Neural crest cell (in vitro differentiated cells): ENCODE results near the gene PDE10A. TPM values are rescaled to one million over a fixed set of nuclear protein-coding genes. Genes with fewer than 3 reads are reported as not detected.

Source experiments
- DNase-seq: peaks from one replicate; pipeline ENCODE4 v3.0.0; 2021; ENCODE audit warnings: low read depth, mixed read lengths, low spot score
- H3K27ac Mint-ChIP-seq: one replicate; pipeline ENCODE4 v1.8.0; 2021; ENCODE audit warnings: mild to moderate bottlenecking, mixed read lengths; ENCODE audit not compliant: unreplicated experiment
- H3K27me3 Mint-ChIP-seq: 2 replicates; pipeline ENCODE4 v1.8.0; 2021; ENCODE audit warnings: low read depth, mild to moderate bottlenecking, mixed read lengths
- H3K36me3 Mint-ChIP-seq: 2 replicates; pipeline ENCODE4 v1.8.0; 2021; ENCODE audit warnings: low read depth, mild to moderate bottlenecking, mixed read lengths
- H3K4me1 Mint-ChIP-seq: 2 replicates; pipeline ENCODE4 v1.8.0; 2021; ENCODE audit warnings: mixed read lengths
- H3K4me3 Mint-ChIP-seq: one replicate; pipeline ENCODE4 v1.8.0; 2021; ENCODE audit warnings: mild to moderate bottlenecking, mixed read lengths
- H3K9me3 Mint-ChIP-seq: 2 replicates; pipeline ENCODE4 v1.8.0; 2021; ENCODE audit warnings: mixed read lengths
- CTCF ChIP-seq: fragments of 200-600 bp; sonication (generic); conservative IDR thresholded peaks from 2 replicates; pipeline ENCODE4 v1.5.0; 2021; ENCODE audit warnings: antibody characterized with exemption, mild to moderate bottlenecking
- total RNA-seq: library from RNA; stranded (reverse); gene quantifications from 2 replicates; pipeline ENCODE4 v1.2.1, GENCODE V29; 2021

Gene PDE10A
- total RNA-seq, 1 donor from 2014 or later, result 26.2 TPM

GRCh38 chr6:165653196-165653595, 9.8 kb downstream of the PDE10A start:
- H3K4me1 Mint-ChIP-seq, result peaks cover 26% of the 10 kb centered on the region
- no peak for TF ChIP-seq CTCF
- H3K27me3 Mint-ChIP-seq, result no peaks in the 10 kb centered on the region
- no peak for DNase-seq
- H3K9me3 Mint-ChIP-seq, result no peaks in the 10 kb centered on the region
- H3K36me3 Mint-ChIP-seq, result no peaks in the 10 kb centered on the region
- no peak overlapping the region for H3K4me3 Mint-ChIP-seq
- H3K27ac Mint-ChIP-seq, result no peak overlapping the region

- no peaks in the 10 kb centered on the region for H3K36me3 Mint-ChIP-seq
- no peaks in the 10 kb centered on the region for H3K9me3 Mint-ChIP-seq
- DNase-seq, result no peak
Observed at GRCh38 chr6:165652766-165653165, 10.3 kb downstream of the PDE10A start.

GRCh38 chr6:165649166-165650137, 13.6 kb downstream of the PDE10A start:
- Mint-ChIP-seq H3K9me3 (no peaks in the 10 kb centered on the region), H3K4me1 (peaks cover 29% of the 10 kb centered on the region), H3K4me3 (no peak overlapping the region), H3K36me3 (no peaks in the 10 kb centered on the region), H3K27ac (no peak overlapping the region), H3K27me3 (no peaks in the 10 kb centered on the region)
- no peak for DNase-seq
- TF ChIP-seq CTCF, result no peak

More at GRCh38 chr6:165652766-165653165, 10.3 kb downstream of the PDE10A start:
- Mint-ChIP-seq H3K27me3 (no peaks in the 10 kb centered on the region), H3K4me3 (no peak overlapping the region), H3K4me1 (peaks cover 21% of the 10 kb centered on the region), H3K27ac (no peak overlapping the region)
- no peak for TF ChIP-seq CTCF

GRCh38 chr6:165647041-165647440, 16.0 kb downstream of the PDE10A start:
- no peak overlapping the region for H3K4me3 Mint-ChIP-seq
- no peaks in the 10 kb centered on the region for H3K27me3 Mint-ChIP-seq
- TF ChIP-seq CTCF, result no peak
- H3K27ac Mint-ChIP-seq, result no peak overlapping the region
- H3K36me3 Mint-ChIP-seq, result no peaks in the 10 kb centered on the region
- no peak for DNase-seq
- peaks cover 35% of the 10 kb centered on the region for H3K4me1 Mint-ChIP-seq
- H3K9me3 Mint-ChIP-seq, result no peaks in the 10 kb centered on the region

- no peaks in the 10 kb centered on the region for H3K9me3 Mint-ChIP-seq
- DNase-seq, result no peak
- no peak for TF ChIP-seq CTCF
- peaks cover 38% of the 10 kb centered on the region for H3K4me1 Mint-ChIP-seq
- no peak overlapping the region for H3K27ac Mint-ChIP-seq
- no peaks in the 10 kb centered on the region for H3K36me3 Mint-ChIP-seq
- H3K27me3 Mint-ChIP-seq, result no peaks in the 10 kb centered on the region
- no peak overlapping the region for H3K4me3 Mint-ChIP-seq
Observed at GRCh38 chr6:165645919-165646318, 17.1 kb downstream of the PDE10A start.
